ENCODE results near the gene TUFM.

TUFM gene

DNA sequence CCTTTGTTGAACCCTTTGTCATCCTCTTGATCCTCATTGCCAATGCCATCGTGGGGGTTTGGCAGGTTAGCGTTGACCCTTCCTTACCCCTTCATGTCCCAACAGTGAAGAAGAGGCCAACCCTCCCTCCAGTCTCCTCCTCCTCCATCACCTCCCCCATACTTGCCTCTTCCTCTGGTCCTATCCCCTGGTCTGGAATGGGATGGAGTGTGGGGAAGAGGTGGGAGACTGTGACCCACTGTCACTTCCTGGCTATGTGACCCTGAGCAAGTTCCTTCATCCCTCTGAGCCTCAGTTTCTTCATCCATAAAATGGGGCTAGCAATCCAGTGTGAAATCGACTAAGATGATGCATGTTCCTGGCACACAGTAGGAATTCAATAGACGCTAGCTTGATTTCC is 34.8 kb upstream of the TUFM start:
- Histone ChIP-seq H3K27ac (ENCODE audit: low read depth, low read length) (no peak overlapping the region), H3K27me3 (ENCODE audit: low read length) (no peaks in the 10 kb centered on the region), H4K20me1 (ENCODE audit: low read depth, low read length) (no peaks in the 10 kb centered on the region), H3K9me2 (replicated peaks; ENCODE audit: insufficient read depth, low read length) (no peaks in the 10 kb centered on the region), H3K36me3 (ENCODE audit: low read length) (no peaks in the 10 kb centered on the region), H3K9ac (ENCODE audit: low read length) (no peak overlapping the region), H3K4me3 (ENCODE audit: insufficient read depth, low read length, poor library complexity, severe bottlenecking) (no peak overlapping the region), H3F3A (ENCODE audit: insufficient read depth) (no peaks in the 10 kb centered on the region), H3K79me2 (ENCODE audit: insufficient read depth, low read length) (peaks cover 4% of the 10 kb centered on the region; the same call in 1 of the 2 replicates), H2AFZ (ENCODE audit: low read depth, low read length, severe bottlenecking) (no peak overlapping the region), H3K4me2 (ENCODE audit: low read depth, low read length, poor library complexity, severe bottlenecking) (no peak overlapping the region), H3K9me3 (ENCODE audit: insufficient read depth, low read length) (peaks cover 4% of the 10 kb centered on the region; the same call in 1 of the 2 replicates)
- TF ChIP-seq, protein P1, sequence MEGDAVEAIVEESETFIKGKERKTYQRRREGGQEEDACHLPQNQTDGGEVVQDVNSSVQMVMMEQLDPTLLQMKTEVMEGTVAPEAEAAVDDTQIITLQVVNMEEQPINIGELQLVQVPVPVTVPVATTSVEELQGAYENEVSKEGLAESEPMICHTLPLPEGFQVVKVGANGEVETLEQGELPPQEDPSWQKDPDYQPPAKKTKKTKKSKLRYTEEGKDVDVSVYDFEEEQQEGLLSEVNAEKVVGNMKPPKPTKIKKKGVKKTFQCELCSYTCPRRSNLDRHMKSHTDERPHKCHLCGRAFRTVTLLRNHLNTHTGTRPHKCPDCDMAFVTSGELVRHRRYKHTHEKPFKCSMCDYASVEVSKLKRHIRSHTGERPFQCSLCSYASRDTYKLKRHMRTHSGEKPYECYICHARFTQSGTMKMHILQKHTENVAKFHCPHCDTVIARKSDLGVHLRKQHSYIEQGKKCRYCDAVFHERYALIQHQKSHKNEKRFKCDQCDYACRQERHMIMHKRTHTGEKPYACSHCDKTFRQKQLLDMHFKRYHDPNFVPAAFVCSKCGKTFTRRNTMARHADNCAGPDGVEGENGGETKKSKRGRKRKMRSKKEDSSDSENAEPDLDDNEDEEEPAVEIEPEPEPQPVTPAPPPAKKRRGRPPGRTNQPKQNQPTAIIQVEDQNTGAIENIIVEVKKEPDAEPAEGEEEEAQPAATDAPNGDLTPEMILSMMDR (IDR thresholded peaks at IDR 0.05; ENCODE audit: insufficient read depth, low read length, poor library complexity, severe bottlenecking): no peak
- no peak for TF ChIP-seq EZH2phosphoT487 (conservative IDR thresholded peaks at IDR 0.05; ENCODE audit: low read length)

DNA sequence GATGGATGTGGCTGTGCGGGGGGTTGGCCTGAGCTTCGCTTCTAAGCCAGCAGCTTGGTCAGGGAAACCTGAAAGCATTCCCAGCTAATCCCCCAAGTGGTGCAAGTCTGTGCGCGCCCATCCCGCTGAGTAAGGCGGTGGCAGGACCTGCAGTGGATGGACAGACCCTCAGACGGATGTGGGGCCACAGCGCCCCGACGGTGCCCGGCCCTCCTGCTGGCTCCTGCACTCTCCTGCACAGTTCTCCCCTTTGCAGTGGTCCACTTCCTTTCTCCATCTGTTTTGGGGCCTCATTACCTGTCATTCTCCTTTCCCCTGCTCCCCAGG is 34.4 kb upstream of the TUFM start:
- Histone ChIP-seq H3K79me2 (ENCODE audit: insufficient read depth, low read length) (peaks cover 4% of the 10 kb centered on the region; the same call in 1 of the 2 replicates), H2AFZ (ENCODE audit: low read depth, low read length, severe bottlenecking) (no peak overlapping the region), H3K36me3 (ENCODE audit: low read length) (no peaks in the 10 kb centered on the region), H3K9ac (ENCODE audit: low read length) (no peak overlapping the region), H3K27ac (ENCODE audit: low read depth, low read length) (no peak overlapping the region), H3K9me2 (replicated peaks; ENCODE audit: insufficient read depth, low read length) (no peaks in the 10 kb centered on the region), H3K4me3 (ENCODE audit: insufficient read depth, low read length, poor library complexity, severe bottlenecking) (no peak overlapping the region), H3K27me3 (ENCODE audit: low read length) (no peaks in the 10 kb centered on the region), H4K20me1 (ENCODE audit: low read depth, low read length) (no peaks in the 10 kb centered on the region), H3F3A (ENCODE audit: insufficient read depth) (no peaks in the 10 kb centered on the region), H3K9me3 (ENCODE audit: insufficient read depth, low read length) (peaks cover 4% of the 10 kb centered on the region; the same call in 1 of the 2 replicates), H3K4me2 (ENCODE audit: low read depth, low read length, poor library complexity, severe bottlenecking) (no peak overlapping the region)
- TF ChIP-seq EZH2phosphoT487 (conservative IDR thresholded peaks at IDR 0.05; ENCODE audit: low read length): no peak
- TF ChIP-seq, protein P1 (IDR thresholded peaks at IDR 0.05; ENCODE audit: insufficient read depth, low read length, poor library complexity, severe bottlenecking): no peak

DNA sequence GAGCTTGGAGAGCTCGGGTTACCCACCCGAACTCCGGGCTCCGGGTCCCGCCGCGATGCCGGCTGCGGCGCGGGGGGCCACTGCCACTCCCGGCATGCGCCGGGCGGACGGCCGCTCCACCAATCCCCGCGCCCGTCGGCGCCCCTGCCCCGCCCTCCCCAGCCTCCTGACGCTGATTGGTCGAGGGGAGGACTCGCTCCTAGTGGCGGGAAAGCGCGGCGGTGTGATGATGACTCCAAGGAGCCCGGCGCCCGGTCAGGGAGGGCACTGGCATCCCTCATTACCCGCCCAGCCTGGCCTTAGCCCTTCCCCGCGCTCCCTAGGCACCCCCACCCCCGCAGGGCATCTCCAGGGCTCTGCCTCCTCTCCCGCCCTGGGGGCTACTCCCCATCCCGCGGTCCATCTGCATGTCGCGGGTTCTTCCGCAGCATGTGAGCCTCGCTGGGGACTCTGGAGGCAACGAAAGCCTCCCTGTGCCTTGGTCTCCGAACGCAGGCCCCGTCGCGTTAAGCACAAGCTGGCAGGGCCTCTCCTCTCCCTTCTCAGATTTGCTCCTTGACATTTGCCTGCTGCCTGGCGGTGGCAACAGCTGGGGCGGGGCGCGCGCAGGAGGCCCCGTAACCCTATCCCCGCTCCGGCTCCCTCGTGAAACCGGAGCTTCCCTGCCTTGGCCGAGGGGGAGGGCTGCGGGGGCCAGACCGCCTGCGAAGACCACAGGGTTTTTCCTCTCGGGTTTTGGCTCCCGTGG is 33.9 kb upstream of the TUFM start:
- peaks cover 4% of the 10 kb centered on the region; the same call in 1 of the 2 replicates for H3K9me3 ChIP-seq (ENCODE audit: insufficient read depth, low read length)
- peak overlapping the region; percentile 65 for H3K4me3 ChIP-seq (ENCODE audit: insufficient read depth, low read length, poor library complexity, severe bottlenecking)
- no peaks in the 10 kb centered on the region for H3K9me2 ChIP-seq (replicated peaks; ENCODE audit: insufficient read depth, low read length)
- peak overlapping the region; percentile 84 for H2AFZ ChIP-seq (ENCODE audit: low read depth, low read length, severe bottlenecking)
- H3K4me2 ChIP-seq (ENCODE audit: low read depth, low read length, poor library complexity, severe bottlenecking): peak overlapping the region; percentile 84
- no peaks in the 10 kb centered on the region for H3F3A ChIP-seq (ENCODE audit: insufficient read depth)
- peak overlapping the region; percentile 44; the same call in 1 of the 2 replicates for H3K27ac ChIP-seq (ENCODE audit: low read depth, low read length)
- no peaks in the 10 kb centered on the region for H4K20me1 ChIP-seq (ENCODE audit: low read depth, low read length)
- peaks cover 4% of the 10 kb centered on the region; the same call in 1 of the 2 replicates for H3K79me2 ChIP-seq (ENCODE audit: insufficient read depth, low read length)
- H3K9ac ChIP-seq (ENCODE audit: low read length): peak overlapping the region; percentile 82
- TF ChIP-seq, protein P1 (IDR thresholded peaks at IDR 0.05; ENCODE audit: insufficient read depth, low read length, poor library complexity, severe bottlenecking): no peak
- no peak for TF ChIP-seq EZH2phosphoT487 (conservative IDR thresholded peaks at IDR 0.05; ENCODE audit: low read length)
- no peaks in the 10 kb centered on the region for H3K36me3 ChIP-seq (ENCODE audit: low read length)
- H3K27me3 ChIP-seq (ENCODE audit: low read length): no peaks in the 10 kb centered on the region
